Measurements from ENCODE around the gene TMEM234. TPM values are rescaled to one million over a fixed set of nuclear protein-coding genes. Genes with fewer than 3 reads are reported as not detected.

Gene TMEM234
- total and polyA plus RNA-seq, 2 of the 13 experiments (the other 11 are each of a cell fraction or from before 2014, with no cell fraction given), result 6.1 to 9.0 TPM

- TF ChIP-seq NFAT5 (CRISPR knock-in tag; IDR thresholded peaks at IDR 0.05) (0 out of 2 replicates have a peak, but pooled peaks have one; percentile 61), MTA1 (CRISPR knock-in tag; IDR thresholded peaks at IDR 0.05; ENCODE audit: borderline replicate concordance) (peak; percentile 87; the same call in 1 of the 2 replicates), ATF4 (CRISPR knock-in tag; IDR thresholded peaks at IDR 0.05) (peak in 1 of 2 experiments; percentile 75; a peak in 2 of 4 replicates), FOXA3 (CRISPR knock-in tag; IDR thresholded peaks at IDR 0.05) (peak; percentile 32), ZNF574 (CRISPR knock-in tag; IDR thresholded peaks at IDR 0.05) (peak; percentile 62), ZNF20 (CRISPR knock-in tag; IDR thresholded peaks at IDR 0.05) (no peak), ZNF317 (CRISPR knock-in tag; IDR thresholded peaks at IDR 0.05) (peak; percentile 69), TSC22D2 (CRISPR knock-in tag; IDR thresholded peaks at IDR 0.05; ENCODE audit: borderline replicate concordance) (peak; percentile 21; the same call in 1 of the 2 replicates), ZGPAT (CRISPR knock-in tag; IDR thresholded peaks at IDR 0.05) (peak; percentile 81), ZBTB2 (CRISPR knock-in tag; IDR thresholded peaks at IDR 0.05; ENCODE audit: low read depth) (peak; percentile 94), ISL2 (CRISPR knock-in tag; IDR thresholded peaks at IDR 0.05) (0 out of 2 replicates have a peak, but pooled peaks have one; percentile 19), MLLT10 (CRISPR knock-in tag; IDR thresholded peaks at IDR 0.05) (no peak), ZBTB39 (CRISPR knock-in tag; IDR thresholded peaks at IDR 0.05) (peak; percentile 80; the same call in 1 of the 2 replicates), GATAD2A (CRISPR knock-in tag; IDR thresholded peaks at IDR 0.05) (peak; percentile 14)
Observed at GRCh38 chr1:32179443-32180185, 42.5 kb downstream of the TMEM234 start, which contains the start of gene TXLNA (continued).
